ENCODE results near the gene ROR2.

The ROR2 gene

DNA sequence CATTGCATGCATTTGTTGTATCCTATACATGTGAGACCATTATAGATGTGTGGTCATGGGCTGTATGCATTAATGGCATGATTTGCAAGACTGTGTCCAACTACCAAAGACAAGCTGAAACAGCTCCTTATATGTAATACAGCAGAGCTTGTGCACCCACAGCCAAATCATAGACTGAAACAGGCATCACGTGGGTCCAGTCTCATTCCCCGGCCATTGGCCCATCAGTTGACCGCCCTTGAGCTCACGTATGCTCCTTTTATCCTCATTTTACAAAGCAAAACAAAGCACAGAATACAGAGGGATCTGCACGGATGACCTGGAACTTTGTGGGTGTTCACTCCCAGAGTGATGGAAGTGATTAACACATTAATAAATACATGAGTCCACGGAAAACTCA lies 109.1 kb downstream of the ROR2 start:
- DNase-seq (ENCODE audit: low read depth): no peak

DNA sequence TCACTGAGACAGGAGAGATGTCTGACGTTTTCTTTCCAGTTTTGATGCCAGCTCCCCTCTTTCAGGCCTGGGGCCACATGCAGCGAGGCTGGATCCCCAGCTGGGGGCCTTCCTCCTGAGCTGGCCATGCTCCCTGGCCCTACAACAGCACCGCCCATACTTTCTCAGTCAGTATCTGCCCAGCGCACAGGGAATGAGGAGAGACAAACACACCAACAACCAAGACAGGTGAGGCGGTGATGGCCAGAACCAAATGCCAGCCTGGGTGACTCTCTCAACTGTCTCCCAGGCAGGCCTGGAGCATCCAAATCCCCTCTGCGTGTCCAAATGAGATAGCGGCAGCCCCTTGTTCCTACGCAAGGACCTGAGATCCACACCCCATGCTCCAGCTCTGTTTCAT lies 109.6 kb downstream of the ROR2 start:
- DNase-seq (ENCODE audit: low read depth): no peak

- no peak for DNase-seq (ENCODE audit: low read depth)
These were observed 110.0 kb downstream of the ROR2 start for GRCh38 chr9:91839926-91840465.

DNA sequence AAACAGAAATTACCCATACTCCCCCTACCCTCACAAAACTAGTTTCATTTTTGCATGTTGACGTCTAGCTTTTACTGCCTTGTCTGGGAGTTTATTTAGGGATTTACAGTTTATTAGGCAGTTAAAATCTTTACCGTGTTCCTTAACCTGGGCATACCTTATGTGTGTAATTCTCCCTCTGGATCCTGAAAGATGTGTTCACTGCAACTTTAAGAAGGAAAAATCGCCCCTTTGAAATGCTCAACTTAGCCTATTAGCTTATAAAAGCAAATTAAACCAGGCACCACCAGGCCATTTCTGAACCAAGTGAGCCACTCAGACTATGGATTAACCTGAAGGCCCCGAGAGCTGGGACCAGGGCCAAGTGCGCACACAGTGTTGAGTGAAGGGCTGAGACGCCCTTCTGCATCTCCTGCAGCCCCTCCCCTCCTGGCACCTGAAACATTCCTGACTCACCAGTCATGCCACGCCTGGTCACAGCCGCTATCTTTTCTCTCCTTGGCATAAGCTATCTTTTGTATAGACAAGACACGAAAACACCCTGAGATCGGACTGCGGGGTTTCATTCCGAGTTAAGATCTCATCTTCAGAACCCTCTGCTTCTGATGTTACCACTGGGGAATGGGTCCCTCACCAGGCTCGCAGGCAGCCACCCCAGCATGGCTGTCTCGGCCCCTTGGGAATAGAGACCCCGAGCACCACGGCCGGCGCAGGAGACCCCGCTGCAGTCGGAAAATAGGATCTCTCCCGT lies 111.9 kb downstream of the ROR2 start:
- DNase-seq (ENCODE audit: low read depth): no peak

DNA sequence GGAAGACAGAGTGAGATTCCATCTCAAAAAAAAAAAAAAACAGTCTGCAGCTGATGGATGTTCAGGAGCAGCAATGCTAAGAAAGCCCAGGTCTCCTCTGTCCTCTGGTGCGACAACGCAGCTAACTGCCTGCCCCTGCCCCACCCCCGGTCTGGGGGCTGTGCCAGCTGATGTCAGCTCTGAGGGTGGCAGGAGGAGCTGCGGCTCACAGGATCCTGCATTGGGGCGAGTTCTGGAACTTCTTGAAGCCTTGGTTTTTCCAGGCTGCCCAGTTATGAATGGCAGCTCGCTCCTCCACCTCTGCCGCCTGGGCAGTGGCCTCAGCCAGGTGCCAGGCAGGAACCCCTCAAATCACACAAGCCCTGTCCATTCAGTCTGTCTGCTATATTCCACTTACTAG lies 113.5 kb downstream of the ROR2 start:
- no peak for DNase-seq (ENCODE audit: low read depth)

- DNase-seq (ENCODE audit: low read depth): no peak
These were observed 114.4 kb downstream of the ROR2 start for GRCh38 chr9:91835632-91836031.

DNA sequence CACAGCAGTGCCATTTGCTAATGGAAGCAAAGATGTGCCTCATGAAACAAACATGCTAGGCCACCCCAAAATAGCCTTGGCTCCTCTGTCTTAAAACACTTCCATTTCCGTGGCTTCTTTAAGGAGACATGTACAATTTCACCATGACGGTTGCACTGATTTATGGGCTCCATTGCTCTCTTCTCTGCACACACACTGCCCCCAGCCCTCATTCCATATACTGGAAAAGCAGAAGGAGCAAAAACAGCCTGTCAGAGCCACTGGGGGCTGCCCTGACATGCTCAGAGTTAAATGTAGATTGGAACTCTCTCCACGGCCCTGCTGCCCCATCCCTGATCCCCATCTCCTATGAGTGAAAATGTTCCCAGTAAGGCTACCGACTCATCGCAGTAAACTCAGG lies 114.8 kb downstream of the ROR2 start:
- no peak for DNase-seq (ENCODE audit: low read depth)

- DNase-seq (ENCODE audit: low read depth): no peak
These were observed 115.3 kb downstream of the ROR2 start for GRCh38 chr9:91834740-91835139.

DNA sequence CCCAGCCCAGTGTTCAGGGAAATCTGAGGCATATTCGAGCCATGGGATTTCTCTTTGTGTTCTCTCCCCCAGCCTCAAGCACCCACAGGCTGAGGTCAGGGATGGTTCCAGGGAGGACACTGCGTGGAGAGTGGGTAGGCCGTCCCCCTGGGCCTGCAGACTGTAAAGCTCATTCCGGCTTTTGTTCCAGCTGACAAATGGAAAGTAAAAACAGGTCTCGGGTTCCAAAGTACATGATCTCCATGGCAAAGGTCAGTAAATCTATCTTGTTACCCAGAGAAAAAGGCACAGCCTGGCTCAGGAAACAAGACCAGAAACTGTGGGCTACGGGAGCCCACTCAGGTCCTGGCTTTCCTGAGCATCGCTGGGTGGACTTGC lies 116.2 kb downstream of the ROR2 start:
- no peak for DNase-seq (ENCODE audit: low read depth)

DNA sequence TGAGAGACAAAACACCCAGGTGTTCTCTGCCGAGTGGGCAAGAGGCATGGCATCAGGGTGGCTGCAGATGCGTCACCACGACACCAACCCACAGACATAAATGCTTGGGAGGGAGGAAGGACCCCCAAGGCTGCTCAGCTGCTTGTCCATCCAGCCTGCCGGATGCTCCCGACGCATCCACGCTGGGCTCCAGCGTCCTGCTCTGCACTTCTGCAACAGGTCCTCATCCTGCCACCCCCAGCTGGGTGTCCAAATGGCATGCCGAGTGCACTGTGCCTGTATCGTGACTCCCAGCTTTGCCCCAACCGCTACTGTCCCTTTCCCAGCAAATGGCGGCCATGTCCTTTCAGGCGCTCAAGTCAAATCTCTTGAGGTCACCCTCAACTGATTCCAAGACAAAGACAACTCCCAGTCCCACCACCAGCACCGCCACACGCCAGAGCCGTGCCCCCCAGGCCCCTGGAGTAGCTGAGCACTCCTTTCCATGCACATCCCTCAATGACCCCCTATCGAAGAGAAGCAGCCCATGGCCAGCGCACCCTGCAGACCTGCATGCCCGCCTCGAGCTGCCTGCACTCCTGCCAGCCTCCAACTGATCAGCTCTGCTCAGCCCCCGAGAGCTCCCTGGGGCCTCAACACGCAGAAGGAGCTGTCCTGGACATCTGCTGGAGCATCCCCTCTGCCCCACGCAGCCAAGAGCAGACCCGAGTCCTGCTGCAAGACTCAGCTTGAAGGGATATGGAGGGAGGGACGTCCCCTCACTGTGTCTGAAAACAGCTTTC lies 116.7 kb downstream of the ROR2 start:
- DNase-seq (ENCODE audit: low read depth): no peak

- no peak for DNase-seq (ENCODE audit: low read depth)
These were observed 117.7 kb downstream of the ROR2 start for GRCh38 chr9:91832322-91832721.

- no peak for DNase-seq (ENCODE audit: low read depth)
These were observed 124.2 kb downstream of the ROR2 start for GRCh38 chr9:91825866-91826265.

DNA sequence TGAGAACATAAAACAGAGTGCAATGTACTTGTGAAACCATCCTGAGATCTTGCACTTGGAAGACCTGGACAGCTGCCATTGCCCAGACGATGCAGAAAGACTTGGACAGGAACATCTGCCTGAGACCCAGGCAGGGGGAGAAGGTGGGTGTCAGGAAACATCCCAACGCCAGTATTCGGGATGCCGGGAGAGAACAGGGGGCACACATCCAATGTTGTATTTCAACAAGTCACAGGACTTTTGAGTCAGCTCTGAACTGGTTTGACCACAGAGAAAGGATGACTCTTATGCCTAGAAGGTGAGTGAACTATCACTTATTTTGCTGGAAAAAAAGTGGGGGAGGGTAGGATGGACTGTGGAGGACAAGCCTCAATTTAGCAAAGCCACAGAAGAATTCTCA lies 124.6 kb downstream of the ROR2 start:
- peak; percentile 22 for DNase-seq (ENCODE audit: low read depth)

- peak; percentile 61 for DNase-seq (ENCODE audit: low read depth)
These were observed 125.3 kb downstream of the ROR2 start for GRCh38 chr9:91824601-91825305.

GRCh38 chr9:91824151-91824550 lies 125.9 kb downstream of the ROR2 start:
- DNase-seq (ENCODE audit: low read depth): no peak

- DNase-seq (ENCODE audit: low read depth): no peak
These were observed 128.8 kb downstream of the ROR2 start for GRCh38 chr9:91820949-91821880.

- no peak for DNase-seq (ENCODE audit: low read depth)
These were observed 129.8 kb downstream of the ROR2 start for GRCh38 chr9:91820126-91820750.

GRCh38 chr9:91818647-91819403 lies 131.2 kb downstream of the ROR2 start:
- no peak for DNase-seq (ENCODE audit: low read depth)

- no peak for DNase-seq (ENCODE audit: low read depth)
These were observed 131.8 kb downstream of the ROR2 start for GRCh38 chr9:91818225-91818585.

DNA sequence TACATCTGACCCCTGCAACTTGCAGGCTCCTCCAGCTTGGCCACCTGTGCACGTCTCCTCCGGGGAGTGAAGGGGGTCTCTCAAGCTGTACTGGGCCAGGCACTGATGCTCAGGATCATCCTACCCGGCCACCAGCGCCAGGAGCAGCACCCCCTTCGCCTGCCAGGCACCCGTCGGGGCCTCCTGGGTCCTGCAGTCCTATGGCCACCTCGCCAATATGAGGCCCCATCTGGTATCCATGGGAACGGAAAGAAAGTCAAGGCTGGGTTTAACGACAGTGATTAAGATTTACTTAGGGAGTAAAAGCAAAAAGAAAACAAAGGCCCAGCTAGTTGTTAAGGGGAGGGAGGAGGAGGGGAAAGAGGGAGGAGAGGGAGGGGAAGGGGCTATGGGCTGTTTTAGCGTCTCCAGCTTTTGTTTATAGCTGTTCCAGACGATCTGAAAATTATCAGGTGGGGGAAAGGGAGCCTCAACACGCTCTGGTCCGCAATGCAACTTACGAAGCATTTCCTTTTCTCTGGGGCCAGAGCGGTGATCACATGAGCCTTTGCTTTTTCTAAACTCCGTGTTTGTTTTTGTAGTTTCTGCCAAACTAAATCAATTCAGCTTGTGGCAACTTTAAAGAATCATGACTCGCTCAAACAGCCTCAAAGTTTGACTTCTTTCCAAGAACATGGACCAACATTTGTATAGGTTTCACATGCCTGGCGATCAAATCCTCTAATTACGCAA lies 132.4 kb downstream of the ROR2 start:
- peak; percentile 60 for DNase-seq (ENCODE audit: low read depth)
